ENCODE results near the gene LRRC74A.

- TF ChIP-seq POLR2A (IDR thresholded peaks at IDR 0.05) = no peak
- TF ChIP-seq, protein P1, sequence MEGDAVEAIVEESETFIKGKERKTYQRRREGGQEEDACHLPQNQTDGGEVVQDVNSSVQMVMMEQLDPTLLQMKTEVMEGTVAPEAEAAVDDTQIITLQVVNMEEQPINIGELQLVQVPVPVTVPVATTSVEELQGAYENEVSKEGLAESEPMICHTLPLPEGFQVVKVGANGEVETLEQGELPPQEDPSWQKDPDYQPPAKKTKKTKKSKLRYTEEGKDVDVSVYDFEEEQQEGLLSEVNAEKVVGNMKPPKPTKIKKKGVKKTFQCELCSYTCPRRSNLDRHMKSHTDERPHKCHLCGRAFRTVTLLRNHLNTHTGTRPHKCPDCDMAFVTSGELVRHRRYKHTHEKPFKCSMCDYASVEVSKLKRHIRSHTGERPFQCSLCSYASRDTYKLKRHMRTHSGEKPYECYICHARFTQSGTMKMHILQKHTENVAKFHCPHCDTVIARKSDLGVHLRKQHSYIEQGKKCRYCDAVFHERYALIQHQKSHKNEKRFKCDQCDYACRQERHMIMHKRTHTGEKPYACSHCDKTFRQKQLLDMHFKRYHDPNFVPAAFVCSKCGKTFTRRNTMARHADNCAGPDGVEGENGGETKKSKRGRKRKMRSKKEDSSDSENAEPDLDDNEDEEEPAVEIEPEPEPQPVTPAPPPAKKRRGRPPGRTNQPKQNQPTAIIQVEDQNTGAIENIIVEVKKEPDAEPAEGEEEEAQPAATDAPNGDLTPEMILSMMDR (IDR thresholded peaks at IDR 0.05) = no peak
These were observed 92.7 kb downstream of the LRRC74A start for GRCh38 chr14:76918782-76919394.

Measured in lower leg skin (tissue), 3 donors.